Thyroid gland (tissue), 4 donors: Measurements from ENCODE around the gene INSC. TPM values are rescaled to one million over a fixed set of nuclear protein-coding genes. Genes with fewer than 3 reads are reported as not detected.

Source experiments
- DNase-seq, 2 donors: peaks; one replicate each; pipeline ENCODE4 v3.0.0-alpha.2; 2019
- H3K27ac ChIP-seq, 3 donors: fragments of 200-600 bp; sonication (generic); 1 replicate in 2 of 3; 2 replicates in 1 of 3; pipeline ENCODE4 v1.5.1; 2016 to 2019; ENCODE audit warnings: mild to moderate bottlenecking in 1 of 3, moderate library complexity in 1 of 3
- H3K27me3 ChIP-seq: fragments of 200-600 bp; sonication (generic); one replicate; pipeline ENCODE4 v1.5.1; 2019
- H3K36me3 ChIP-seq, 2 donors: fragments of 200-600 bp; sonication (generic); one replicate each; pipeline ENCODE4 v1.5.1; 2016 to 2019
- H3K4me1 ChIP-seq, 2 donors: fragments of 200-600 bp; sonication (generic); one replicate each; pipeline ENCODE4 v1.5.1; 2017 to 2019
- H3K4me3 ChIP-seq, 3 donors: fragments of 200-600 bp; sonication (generic); replicated peaks in 1 of 3; 1 replicate in 2 of 3; 2 replicates in 1 of 3; pipeline ENCODE4 v1.5.1; 2016; ENCODE audit warnings: mild to moderate bottlenecking in 1 of 3
- H3K9me3 ChIP-seq: fragments of 200-600 bp; sonication (generic); one replicate; pipeline ENCODE4 v1.5.1; 2017
- POLR2A ChIP-seq, 2 donors: fragments of 450-650 bp; IDR thresholded peaks; one replicate each; pipeline ENCODE4 v1.6.1; 2017; ENCODE audit warnings: antibody characterized with exemption in 2 of 2, mild to moderate bottlenecking in 2 of 2, moderate library complexity in 1 of 2
- WGBS, 2 donors: methylation state at CpG; one replicate each; pipeline ENCODE4 v1.1.5; 2017; 5-methylcytosine and 5-hydroxymethylcytosine counted together
- intact Hi-C: fragments of 100-400 bp; cut with DNase I; formaldehyde crosslinking; loops from one replicate; pipeline ENCODE4 v1.15.1; 2023
- total RNA-seq, 4 donors: library from RNA; depleted of rRNA; stranded (reverse); fragments of >200 nt; gene quantifications; one replicate each; pipeline ENCODE4 v1.2.3, GENCODE V29; 2016
- TF ChIP-seq, protein P1 (sequence below), 6 experiments: fragments of 200-600 bp in 3 of 6; fragments of 450-650 bp in 3 of 6; sonication (generic) in 3 of 6; IDR thresholded peaks; one replicate each; pipeline ENCODE4 v1.5.1; 2016 to 2019; ENCODE audit warnings: antibody characterized with exemption in 6 of 6, mild to moderate bottlenecking in 2 of 6, inconsistent platforms in 1 of 6, moderate library complexity in 1 of 6

Gene INSC
- total RNA-seq, 4 donors from 2014 or later, result 0.38 to 1.2 (median 0.54) TPM; not detected in 1

DNA sequence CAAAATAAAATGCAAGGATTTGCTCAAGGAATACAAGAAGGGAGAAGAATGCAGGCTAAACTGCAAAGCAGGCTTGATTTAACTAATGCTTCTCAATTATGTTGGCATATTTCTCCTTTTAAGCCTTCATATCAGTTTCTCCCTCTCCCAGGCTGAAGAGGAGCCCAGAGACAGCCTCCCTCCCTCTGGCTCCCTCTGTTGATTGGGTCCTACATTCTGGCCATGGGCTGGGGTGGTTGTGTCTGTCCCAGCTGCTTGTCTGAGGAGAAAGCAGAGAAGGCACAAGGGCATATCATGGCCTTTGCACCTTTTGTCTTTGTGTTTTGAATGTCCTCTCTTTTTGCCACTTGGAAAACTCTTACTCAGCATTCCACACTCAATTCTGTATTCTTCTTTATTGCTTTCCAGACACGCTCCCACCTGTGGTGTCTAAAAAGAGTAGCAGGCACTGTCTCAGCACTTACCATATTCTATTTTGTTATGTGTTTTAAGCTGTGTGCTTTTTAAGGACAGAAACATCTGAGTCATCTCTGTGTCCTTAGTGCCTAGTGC lies 77.4 kb downstream of the INSC start:
- Histone ChIP-seq H3K27me3 (no peaks in the 10 kb centered on the region), H3K4me3 (no peak overlapping the region), H3K36me3 (no peaks in the 10 kb centered on the region), H3K27ac (no peak overlapping the region), H3K4me1 (no peaks in the 10 kb centered on the region), H3K9me3 (no peaks in the 10 kb centered on the region)
- DNase-seq, result no peak
- intact Hi-C loops, result no loop called here
- WGBS, 2 donors, result 84 to 85% methylated on average over 1 of the region's 1 CpG
- TF ChIP-seq, protein P1, sequence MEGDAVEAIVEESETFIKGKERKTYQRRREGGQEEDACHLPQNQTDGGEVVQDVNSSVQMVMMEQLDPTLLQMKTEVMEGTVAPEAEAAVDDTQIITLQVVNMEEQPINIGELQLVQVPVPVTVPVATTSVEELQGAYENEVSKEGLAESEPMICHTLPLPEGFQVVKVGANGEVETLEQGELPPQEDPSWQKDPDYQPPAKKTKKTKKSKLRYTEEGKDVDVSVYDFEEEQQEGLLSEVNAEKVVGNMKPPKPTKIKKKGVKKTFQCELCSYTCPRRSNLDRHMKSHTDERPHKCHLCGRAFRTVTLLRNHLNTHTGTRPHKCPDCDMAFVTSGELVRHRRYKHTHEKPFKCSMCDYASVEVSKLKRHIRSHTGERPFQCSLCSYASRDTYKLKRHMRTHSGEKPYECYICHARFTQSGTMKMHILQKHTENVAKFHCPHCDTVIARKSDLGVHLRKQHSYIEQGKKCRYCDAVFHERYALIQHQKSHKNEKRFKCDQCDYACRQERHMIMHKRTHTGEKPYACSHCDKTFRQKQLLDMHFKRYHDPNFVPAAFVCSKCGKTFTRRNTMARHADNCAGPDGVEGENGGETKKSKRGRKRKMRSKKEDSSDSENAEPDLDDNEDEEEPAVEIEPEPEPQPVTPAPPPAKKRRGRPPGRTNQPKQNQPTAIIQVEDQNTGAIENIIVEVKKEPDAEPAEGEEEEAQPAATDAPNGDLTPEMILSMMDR (IDR thresholded peaks at IDR 0.05), result no peak
- no peak for TF ChIP-seq POLR2A (IDR thresholded peaks at IDR 0.05)

DNA sequence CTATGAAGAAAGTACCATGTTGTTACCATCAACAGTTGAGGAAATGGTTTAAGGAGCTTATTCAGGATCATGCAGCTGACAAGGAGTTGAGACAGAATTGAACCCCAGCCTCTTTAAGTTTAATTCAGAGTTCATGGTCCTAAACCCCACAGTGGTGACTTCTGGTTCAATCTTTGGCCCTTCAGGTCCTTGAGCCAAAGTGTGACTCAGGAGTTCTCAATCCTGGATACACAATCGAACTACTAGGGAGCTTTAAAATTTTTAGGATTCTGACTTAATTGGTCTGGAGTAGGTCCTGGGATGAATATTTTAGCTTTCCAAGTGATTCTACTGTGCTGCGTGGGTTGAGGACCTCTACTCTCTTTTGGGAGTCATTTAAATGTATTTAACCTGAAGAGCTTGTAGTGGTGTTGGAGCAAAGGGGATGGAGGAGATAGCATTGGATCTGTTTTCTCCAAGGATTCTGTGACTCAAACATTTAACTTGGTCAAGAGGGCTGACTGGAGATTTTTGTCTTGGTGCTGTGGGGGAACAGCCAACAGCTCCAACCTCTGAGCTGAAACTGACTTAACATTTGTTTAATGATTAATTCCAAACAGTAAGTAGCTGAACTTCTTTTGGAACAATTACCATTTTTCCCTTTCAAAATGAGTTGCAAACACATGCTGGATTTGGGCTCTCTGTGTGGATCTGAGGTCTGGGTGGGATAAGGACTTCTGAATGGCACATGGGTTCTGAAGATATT lies 80.1 kb downstream of the INSC start:
- DNase-seq, result no peak
- Histone ChIP-seq H3K27me3 (no peaks in the 10 kb centered on the region), H3K4me3 (no peak overlapping the region), H3K27ac (no peak overlapping the region), H3K9me3 (no peaks in the 10 kb centered on the region), H3K4me1 (no peaks in the 10 kb centered on the region), H3K36me3 (no peaks in the 10 kb centered on the region)
- intact Hi-C loops, result no loop called here
- no peak for TF ChIP-seq POLR2A (IDR thresholded peaks at IDR 0.05)
- TF ChIP-seq, protein P1 (IDR thresholded peaks at IDR 0.05), result no peak
- 67 to 75% methylated on average over 2 of the region's 2 CpGs for WGBS, 2 donors

DNA sequence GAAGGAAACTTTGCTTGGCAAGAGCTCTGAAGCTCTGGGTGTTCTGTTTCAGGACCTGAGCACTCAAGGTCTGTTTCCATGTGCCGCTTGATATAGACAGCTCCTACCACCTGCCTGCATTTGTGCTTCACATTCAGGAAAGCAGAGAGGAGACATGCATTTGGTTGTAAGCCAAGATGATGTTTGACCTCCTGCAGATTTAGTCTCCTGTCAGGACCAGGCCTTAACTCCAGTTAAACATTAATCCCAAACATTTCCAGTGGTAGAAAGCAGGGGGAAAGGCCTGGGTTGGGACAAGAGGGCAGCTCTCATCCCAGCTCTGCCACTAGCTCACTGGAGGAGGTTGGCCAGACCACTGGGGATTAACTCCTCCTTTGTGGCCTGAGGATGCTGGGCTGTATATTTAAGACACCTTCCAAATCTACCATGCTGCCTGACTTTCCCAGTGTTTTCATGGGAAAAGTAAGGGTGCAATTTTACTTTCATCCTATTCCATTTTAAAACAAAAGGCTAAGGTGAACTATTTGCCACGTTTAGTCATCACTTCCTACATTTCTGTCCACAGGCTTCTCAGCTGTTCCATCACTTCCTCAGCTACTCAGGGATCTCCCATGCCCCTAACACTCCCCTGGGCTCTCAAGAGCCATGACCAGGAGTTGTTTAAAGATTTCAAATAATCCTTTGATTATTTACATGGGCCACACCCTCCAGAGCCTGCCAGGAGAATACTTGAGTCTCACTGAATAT lies 80.9 kb downstream of the INSC start:
- Histone ChIP-seq H3K4me3 (no peak overlapping the region), H3K27me3 (no peaks in the 10 kb centered on the region), H3K36me3 (no peaks in the 10 kb centered on the region), H3K4me1 (no peaks in the 10 kb centered on the region), H3K27ac (no peak overlapping the region), H3K9me3 (no peaks in the 10 kb centered on the region)
- TF ChIP-seq POLR2A (IDR thresholded peaks at IDR 0.05), result no peak
- TF ChIP-seq, protein P1 (IDR thresholded peaks at IDR 0.05), result no peak
- 82 to 84% methylated on average over 2 of the region's 2 CpGs for WGBS, 2 donors
- DNase-seq, result no peak
- intact Hi-C loops, result no loop called here

DNA sequence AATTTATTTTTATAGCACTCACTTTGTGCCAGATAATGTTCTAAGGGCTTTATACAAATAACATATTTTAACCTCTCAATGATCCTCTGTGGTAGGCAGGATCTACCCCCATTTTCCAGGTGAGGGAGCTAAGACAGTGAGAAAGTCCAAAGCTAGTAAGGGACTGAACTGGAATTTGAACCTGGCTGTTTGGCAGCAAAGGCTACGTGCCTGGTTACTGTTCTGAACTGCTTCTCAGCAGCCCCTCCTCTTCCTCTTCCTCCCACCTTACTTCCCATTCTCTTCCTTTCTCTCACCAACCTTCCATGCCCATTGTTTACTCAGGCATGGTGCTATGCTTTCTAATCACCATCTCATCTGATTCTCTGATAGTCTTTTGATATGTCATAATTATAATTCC lies 82.0 kb downstream of the INSC start:
- DNase-seq, result no peak
- Histone ChIP-seq H3K4me3 (no peak overlapping the region), H3K36me3 (no peaks in the 10 kb centered on the region), H3K9me3 (no peaks in the 10 kb centered on the region), H3K27me3 (no peaks in the 10 kb centered on the region), H3K27ac (no peak overlapping the region), H3K4me1 (no peaks in the 10 kb centered on the region)
- intact Hi-C loops, result no loop called here
- TF ChIP-seq, protein P1 (IDR thresholded peaks at IDR 0.05), result no peak
- TF ChIP-seq POLR2A (IDR thresholded peaks at IDR 0.05), result no peak
- WGBS, 2 donors, result 71 to 83% methylated on average over 1 of the region's 1 CpG

DNA sequence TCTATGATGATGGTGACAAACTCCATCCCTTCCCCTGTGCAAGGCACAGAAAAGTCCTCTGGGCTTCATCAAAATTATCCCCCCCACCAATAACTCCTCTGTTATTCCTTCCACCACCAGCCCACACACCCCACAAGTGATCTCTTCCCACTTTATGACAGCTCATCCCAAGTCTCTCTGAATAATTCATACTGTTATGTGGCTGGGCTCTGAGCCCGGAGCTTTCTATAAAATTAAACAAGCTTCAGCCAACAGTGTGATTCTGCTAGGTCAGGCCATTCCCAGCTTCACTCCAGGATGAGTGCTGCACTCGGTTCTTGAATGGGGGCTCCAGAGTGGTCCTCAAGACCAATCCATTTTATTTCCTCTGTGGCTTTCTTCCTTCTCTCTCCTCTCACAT lies 83.0 kb downstream of the INSC start:
- no peak for DNase-seq
- no peaks in the 10 kb centered on the region for H3K9me3 ChIP-seq
- no peaks in the 10 kb centered on the region for H3K36me3 ChIP-seq
- no peak overlapping the region for H3K27ac ChIP-seq
- H3K27me3 ChIP-seq, result no peaks in the 10 kb centered on the region
- no peak for TF ChIP-seq POLR2A (IDR thresholded peaks at IDR 0.05)
- TF ChIP-seq, protein P1 (IDR thresholded peaks at IDR 0.05), result no peak
- H3K4me1 ChIP-seq, result no peaks in the 10 kb centered on the region
- intact Hi-C loops, result no loop called here
- WGBS, 2 donors, result 72 to 78% methylated on average over 2 of the region's 2 CpGs
- H3K4me3 ChIP-seq, result no peak overlapping the region
